GM12878 (cell line): ENCODE measurements around the gene S1PR1. TPM values are rescaled to one million over a fixed set of nuclear protein-coding genes. Genes with fewer than 3 reads are reported as not detected.

Source experiments
- ATAC-seq: fragments of 200-7000 bp; cut with Tn5 transposase; 3 replicates; pipeline ENCODE4 v1.9.1; 2020; ENCODE audit warnings: mild to moderate bottlenecking, moderate library complexity
- BruUV-seq: library from RNA; stranded (reverse); fragments of 400-500 nt; replicated peaks from 2 replicates; lab custom pipeline; 2021; lab: Mats Ljungman, UMichigan
- CTCF ChIA-PET: fragments of 300-600 bp; sonication (Branson Sonifier 250); formaldehyde crosslinking; extraction: SDS; loops from one replicate; lab custom pipeline; 2021; ENCODE audit warnings: inconsistent platforms; lab: Yijun Ruan, JAX
- POLR2A ChIA-PET: fragments of 350-600 bp; formaldehyde crosslinking; extraction: SDS; loops from one replicate; lab custom pipeline; 2021; ENCODE audit warnings: inconsistent platforms; lab: Charles Lee
- RAD21 ChIA-PET: fragments of 300-600 bp; sonication (Branson Sonifier 250); formaldehyde crosslinking; loops from one replicate; lab custom pipeline; 2023; ENCODE audit warnings: antibody characterized with exemption; ENCODE audit not compliant: unreplicated experiment; lab: Charles Lee
- SMC1A ChIA-PET: fragments of 300-600 bp; sonication (Branson Sonifier 250); formaldehyde crosslinking; loops from one replicate; lab custom pipeline; 2023; ENCODE audit not compliant: unreplicated experiment, uncharacterized antibody; lab: Charles Lee
- DNase-seq: peaks from one replicate; pipeline ENCODE4 v3.0.0-alpha.2; 2011; ENCODE audit warnings: low read depth, low spot score
- FAIRE-seq: peaks from 3 replicates; lab custom pipeline; 2011; peaks lifted over from hg19 to GRCh38; lab: Jason Lieb, UNC
- H2AFZ ChIP-seq: 2 replicates; pipeline ENCODE4 v1.6.0; 2011; ENCODE audit warnings: low read depth, low read length, control low read depth; ENCODE audit not compliant: control insufficient read depth
- H3K27ac ChIP-seq: 2 replicates; pipeline ENCODE4 v1.5.1; 2011; ENCODE audit warnings: control low read depth; ENCODE audit not compliant: control insufficient read depth, insufficient read depth
- H3K27me3 ChIP-seq, 2 experiments: replicated peaks in 1 of 2; 2 replicates each; pipeline versions ENCODE4 v1.6.0 to v1.6.1; 2011; ENCODE audit warnings: low read length in 1 of 2; ENCODE audit not compliant: control insufficient read depth in 2 of 2, insufficient read depth in 2 of 2
- H3K36me3 ChIP-seq, 2 experiments: 2 replicates each; pipeline ENCODE4 v1.5.1; 2011; ENCODE audit warnings: low read length in 1 of 2; ENCODE audit not compliant: control insufficient read depth in 2 of 2, insufficient read depth in 2 of 2
- H3K4me1 ChIP-seq: 2 replicates; pipeline ENCODE4 v1.6.1; 2011; ENCODE audit warnings: mild to moderate bottlenecking, low read length, moderate library complexity, mixed read lengths; ENCODE audit not compliant: control insufficient read depth, insufficient read depth
- H3K4me2 ChIP-seq: 2 replicates; pipeline ENCODE4 v1.6.0; 2011; ENCODE audit warnings: control low read depth; ENCODE audit not compliant: control insufficient read depth, insufficient read depth
- H3K4me3 ChIP-seq: fragments of 200-600 bp; sonication (generic); 2 replicates; pipeline ENCODE4 v1.5.1; 2016
- H3K79me2 ChIP-seq: 2 replicates; pipeline ENCODE4 v1.6.0; 2011; ENCODE audit warnings: low read length; ENCODE audit not compliant: control insufficient read depth, insufficient read depth
- H3K9ac ChIP-seq: 2 replicates; pipeline ENCODE4 v1.8.0; 2011; ENCODE audit warnings: low read length, control low read depth, mixed read lengths; ENCODE audit not compliant: control insufficient read depth, insufficient read depth
- H3K9me3 ChIP-seq: replicated peaks from 3 replicates; pipeline ENCODE4 v1.5.1; 2011; ENCODE audit warnings: mild to moderate bottlenecking, low read length; ENCODE audit not compliant: control insufficient read depth, insufficient read depth
- H4K20me1 ChIP-seq: 2 replicates; pipeline ENCODE4 v1.6.0; 2011; ENCODE audit not compliant: control insufficient read depth, insufficient read depth
- CHD1 ChIP-seq: IDR thresholded peaks from 2 replicates; pipeline ENCODE4 v1.6.1; 2012; ENCODE audit warnings: low read depth, low read length, improper control_type of control experiment
- CREM ChIP-seq: IDR thresholded peaks from 2 replicates; pipeline ENCODE4 v1.6.1; 2014; ENCODE audit warnings: antibody characterized with exemption, low read depth
- ESRRA ChIP-seq: IDR thresholded peaks from 2 replicates; pipeline ENCODE4 v1.6.1; 2012; ENCODE audit warnings: mild to moderate bottlenecking, low read length, improper control_type of control experiment
- FOXM1 ChIP-seq: IDR thresholded peaks from 2 replicates; pipeline ENCODE4 v1.6.1; 2012; ENCODE audit warnings: low read depth, mild to moderate bottlenecking, inconsistent platforms, low read length, moderate library complexity
- HDAC6 ChIP-seq: fragments of 200-600 bp; sonication (generic); IDR thresholded peaks from one replicate; pipeline ENCODE4 v1.8.0; 2017; ENCODE audit warnings: antibody characterized with exemption; ENCODE audit not compliant: unreplicated experiment
- IRF5 ChIP-seq: fragments of 450-650 bp; IDR thresholded peaks from 2 replicates; pipeline ENCODE4 v1.6.1; 2017; ENCODE audit warnings: borderline replicate concordance
- KAT2A ChIP-seq: conservative IDR thresholded peaks from 2 replicates; pipeline ENCODE4 v1.6.1; 2011; ENCODE audit warnings: low read depth, low read length; ENCODE audit not compliant: control insufficient read depth
- MAX ChIP-seq: IDR thresholded peaks from 2 replicates; pipeline ENCODE4 v1.6.1; 2012; ENCODE audit warnings: low read depth, low read length, improper control_type of control experiment
- NFYA ChIP-seq: IDR thresholded peaks from 2 replicates; pipeline ENCODE4 v1.6.1; 2011; ENCODE audit warnings: low read depth, mild to moderate bottlenecking, low read length, improper control_type of control experiment, borderline replicate concordance
- RAD51 ChIP-seq: fragments of 450-650 bp; IDR thresholded peaks from 2 replicates; pipeline ENCODE4 v1.6.1; 2016; ENCODE audit warnings: moderate library complexity, mild to moderate bottlenecking, inconsistent platforms
- SMARCA5 ChIP-seq: fragments of 450-650 bp; IDR thresholded peaks from 2 replicates; pipeline ENCODE4 v1.6.1; 2017; ENCODE audit warnings: mild to moderate bottlenecking
- SUZ12 ChIP-seq: fragments of 200-600 bp; sonication (generic); IDR thresholded peaks from one replicate; pipeline ENCODE4 v1.6.1; 2018; ENCODE audit warnings: antibody characterized with exemption, mild to moderate bottlenecking; ENCODE audit not compliant: unreplicated experiment
- TCF12 ChIP-seq: IDR thresholded peaks from 2 replicates; pipeline ENCODE4 v1.6.1; 2011; ENCODE audit warnings: low read depth, mild to moderate bottlenecking, low read length
- WGBS: methylation state at CpG from one replicate; pipeline ENCODE4 v1.1.6; 2016; ENCODE audit warnings: low lambda C conversion rate; ENCODE audit not compliant: insufficient replicate concordance, insufficient coverage; ENCODE audit errors: missing lambda C conversion rate; 5-methylcytosine and 5-hydroxymethylcytosine counted together
- in situ Hi-C: fragments of 300-500 bp; cut with MboI; formaldehyde crosslinking; loops from 9 replicates; pipeline ENCODE4 v1.14.3; 2018; ENCODE audit warnings: mixed read lengths
- intact Hi-C: fragments of 100-400 bp; cut with micrococcal nuclease; formaldehyde crosslinking; loops from one replicate; pipeline ENCODE4 v1.14.2; 2022; ENCODE audit not compliant: unreplicated experiment
- polyA plus RNA-seq, 11 experiments: library from polyadenylated mRNA; depleted of rRNA in 4 of 11; unstranded in 6 of 11; stranded (reverse) in 5 of 11; fragments of >200 nt; fragmentation: Nextera tagmentation in 4 of 11; fragmentation: Illumina TruSeq in 1 of 11; extraction: Ambion mirVana in 4 of 11; extraction: Trizol in 1 of 11; gene quantifications; 1 replicate in 1 of 11; 2 replicates in 10 of 11; pipeline versions ENCODE4 v1.2.1 to v1.2.3, GENCODE V29; 2011 to 2016; ENCODE audit warnings: inconsistent platforms in 2 of 11, missing spikeins in 2 of 11, low read depth in 1 of 11
- total RNA-seq, 4 experiments: library from RNA; depleted of rRNA in 3 of 4; stranded (reverse); fragments of >200 nt in 3 of 4; fragmentation: Illumina TruSeq in 1 of 4; extraction: Trizol in 1 of 4; gene quantifications; 2 replicates each; pipeline versions ENCODE4 v1.2.1 to v1.2.3, GENCODE V29; 2013 to 2021

S1PR1 gene
- total and polyA plus RNA-seq, 10 of the 15 experiments (the other 5 are each of a cell fraction or from before 2014, with no cell fraction given): 3.8 to 59.4 (median 30.7) TPM

GRCh38 chr1:101261623-101262022, 24.8 kb downstream of the S1PR1 start:
- H3K27me3 ChIP-seq: no peaks in the 10 kb centered on the region
- no peak overlapping the region for H3K4me2 ChIP-seq
- no peak overlapping the region for H2AFZ ChIP-seq
- H3K36me3 ChIP-seq: no peaks in the 10 kb centered on the region
- POLR2A ChIA-PET: no interaction called here
- TF ChIP-seq HDAC6 (no peak), RAD51 (no peak), IRF5 (no peak), MAX (no peak), TCF12 (no peak), CREM (no peak), SMARCA5 (no peak), ESRRA (no peak), NFYA (no peak), KAT2A (no peak), CHD1 (no peak), FOXM1 (no peak), SUZ12 (no peak)
- no peak overlapping the region for H3K9ac ChIP-seq
- DNase-seq: no peak
- in situ Hi-C loops (no loop called here), intact Hi-C loops (no loop called here)
- no peaks in the 10 kb centered on the region for H3K9me3 ChIP-seq
- SMC1A ChIA-PET: interaction anchor here (0.7 to 1.8 kb wide), 2 partner anchors 27 to 323 kb away, joined by 3 to 6 read pairs; no protein-coding TSS in a partner anchor
- no peak for ATAC-seq
- no peaks in the 10 kb centered on the region for H3K79me2 ChIP-seq
- no peak overlapping the region for H3K27ac ChIP-seq
- H4K20me1 ChIP-seq: no peaks in the 10 kb centered on the region
- WGBS: 99% methylated on average over 4 of the region's 4 CpGs
- no peak overlapping the region for H3K4me3 ChIP-seq
- RAD21 ChIA-PET: no interaction called here
- FAIRE-seq: no peak
- BruUV-seq: no TSS peak
- CTCF ChIA-PET: interaction anchor here (1.0 kb wide), 1 partner anchor 26 kb away, joined by 4 read pairs; no protein-coding TSS in a partner anchor
- H3K4me1 ChIP-seq: peaks cover 14% of the 10 kb centered on the region
